GM21515 (cell line): Measurements from ENCODE around the gene WDR89.
"Not testable (repeated sequence)": the region's sequence is repeated elsewhere in the genome, so short reads cannot be mapped to it uniquely, and the experiment has no call there.

Experiments used
- ATAC-seq: cut with Tn5 transposase; IDR thresholded peaks from one replicate; pipeline ENCODE4 v1.9.1; 2021; ENCODE audit not compliant: unreplicated experiment

Gene WDR89, protein sequence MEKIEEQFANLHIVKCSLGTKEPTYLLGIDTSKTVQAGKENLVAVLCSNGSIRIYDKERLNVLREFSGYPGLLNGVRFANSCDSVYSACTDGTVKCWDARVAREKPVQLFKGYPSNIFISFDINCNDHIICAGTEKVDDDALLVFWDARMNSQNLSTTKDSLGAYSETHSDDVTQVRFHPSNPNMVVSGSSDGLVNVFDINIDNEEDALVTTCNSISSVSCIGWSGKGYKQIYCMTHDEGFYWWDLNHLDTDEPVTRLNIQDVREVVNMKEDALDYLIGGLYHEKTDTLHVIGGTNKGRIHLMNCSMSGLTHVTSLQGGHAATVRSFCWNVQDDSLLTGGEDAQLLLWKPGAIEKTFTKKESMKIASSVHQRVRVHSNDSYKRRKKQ

DNA sequence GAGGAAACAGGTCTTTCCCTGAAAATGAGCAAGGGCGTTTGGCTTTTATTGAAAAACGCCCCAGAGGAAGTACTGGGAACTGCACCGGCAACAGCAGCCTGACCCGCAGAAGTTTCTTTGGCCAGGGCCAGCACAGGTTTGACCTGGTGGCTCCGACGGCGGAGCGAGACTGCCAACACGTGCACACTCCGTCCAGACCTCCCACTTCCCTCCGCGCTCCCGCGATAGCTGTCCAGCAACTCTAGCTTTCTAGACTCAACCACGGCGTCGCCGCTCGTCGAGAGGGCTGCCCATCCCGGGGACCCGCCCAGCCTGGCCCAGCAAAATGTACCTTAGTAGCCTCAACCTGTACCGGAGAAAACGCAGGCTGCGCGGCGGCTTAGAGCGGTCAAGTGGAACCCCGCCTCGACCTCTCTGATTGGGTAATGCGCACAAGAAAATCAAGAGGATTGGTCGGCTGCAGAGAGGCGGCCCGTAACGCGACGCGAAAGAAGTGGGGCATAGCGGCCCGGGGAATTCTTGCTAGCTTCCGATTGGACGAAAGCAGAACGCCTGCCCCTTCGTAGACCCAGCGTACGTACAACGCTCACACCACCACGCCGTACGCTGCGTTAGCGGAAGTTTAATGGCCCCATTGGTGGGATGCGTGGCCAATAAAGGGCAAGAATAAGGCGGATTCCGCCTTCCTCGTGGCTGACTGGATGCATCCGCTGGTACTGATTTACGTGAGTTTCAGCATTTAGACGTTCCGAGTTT lies at the start of gene WDR89:
Gene WDR89, minus strand, starts transcription at position 399 of the 756 bp plus-strand sequence. CDS start 41,929 bp downstream, outside the sequence.
- ATAC-seq, result peak; percentile 92

DNA sequence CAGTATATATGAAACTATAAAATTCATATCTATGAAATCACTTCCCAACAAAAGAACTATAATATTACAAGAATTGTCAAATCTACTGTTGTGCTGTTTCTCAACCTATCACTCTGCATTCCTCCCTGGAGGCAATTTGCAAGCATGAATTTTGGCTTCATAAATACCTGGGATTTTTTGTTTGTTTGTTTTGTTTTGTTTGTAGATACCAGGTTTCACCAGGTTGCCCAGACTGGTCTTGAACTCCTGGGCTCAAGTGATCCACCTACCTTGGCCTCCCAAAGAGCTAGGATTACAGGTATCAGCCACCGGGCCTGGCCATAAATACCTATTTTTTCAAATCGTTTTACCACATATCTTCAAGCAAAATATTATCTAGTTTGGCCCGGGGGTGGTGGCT lies 47.5 kb upstream of the WDR89 start:
- ATAC-seq, result no peak

DNA sequence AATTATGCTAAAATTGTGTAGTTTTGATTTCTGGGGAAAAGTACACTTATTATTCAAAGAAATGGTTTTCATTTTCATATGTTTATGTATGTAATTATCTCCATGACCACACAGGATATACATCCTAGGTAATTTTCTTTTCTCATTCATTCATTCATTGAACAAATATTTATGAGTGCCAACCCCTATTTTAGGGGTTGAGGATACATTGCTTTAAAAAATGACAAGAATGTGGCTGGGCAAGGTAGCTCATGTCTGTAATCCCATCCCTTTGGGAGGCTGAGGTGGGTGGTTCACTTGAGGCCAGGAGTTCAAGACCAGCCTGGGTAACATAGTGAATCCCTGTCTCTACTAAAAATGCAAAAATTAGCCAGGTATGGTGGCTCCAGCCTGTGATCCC lies 45.3 kb upstream of the WDR89 start:
- ATAC-seq, result no peak

DNA sequence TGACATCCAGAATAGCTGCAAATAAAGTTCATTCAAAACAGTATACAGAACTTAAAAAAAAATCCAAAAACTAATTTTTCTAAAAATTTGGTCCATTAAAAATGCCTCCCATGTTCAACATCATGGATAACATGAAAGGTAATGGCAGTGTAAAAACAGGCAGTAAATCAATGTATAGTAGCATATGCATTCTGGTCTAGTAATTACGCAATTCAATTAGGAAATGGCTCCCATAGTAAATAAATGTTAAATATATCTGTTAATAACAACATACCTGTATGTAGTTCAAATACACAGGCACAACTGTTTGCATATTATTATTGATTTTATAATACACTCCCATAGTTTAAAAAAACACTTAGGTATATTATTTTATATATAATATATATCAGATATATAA lies 43.7 kb upstream of the WDR89 start:
- no peak for ATAC-seq

DNA sequence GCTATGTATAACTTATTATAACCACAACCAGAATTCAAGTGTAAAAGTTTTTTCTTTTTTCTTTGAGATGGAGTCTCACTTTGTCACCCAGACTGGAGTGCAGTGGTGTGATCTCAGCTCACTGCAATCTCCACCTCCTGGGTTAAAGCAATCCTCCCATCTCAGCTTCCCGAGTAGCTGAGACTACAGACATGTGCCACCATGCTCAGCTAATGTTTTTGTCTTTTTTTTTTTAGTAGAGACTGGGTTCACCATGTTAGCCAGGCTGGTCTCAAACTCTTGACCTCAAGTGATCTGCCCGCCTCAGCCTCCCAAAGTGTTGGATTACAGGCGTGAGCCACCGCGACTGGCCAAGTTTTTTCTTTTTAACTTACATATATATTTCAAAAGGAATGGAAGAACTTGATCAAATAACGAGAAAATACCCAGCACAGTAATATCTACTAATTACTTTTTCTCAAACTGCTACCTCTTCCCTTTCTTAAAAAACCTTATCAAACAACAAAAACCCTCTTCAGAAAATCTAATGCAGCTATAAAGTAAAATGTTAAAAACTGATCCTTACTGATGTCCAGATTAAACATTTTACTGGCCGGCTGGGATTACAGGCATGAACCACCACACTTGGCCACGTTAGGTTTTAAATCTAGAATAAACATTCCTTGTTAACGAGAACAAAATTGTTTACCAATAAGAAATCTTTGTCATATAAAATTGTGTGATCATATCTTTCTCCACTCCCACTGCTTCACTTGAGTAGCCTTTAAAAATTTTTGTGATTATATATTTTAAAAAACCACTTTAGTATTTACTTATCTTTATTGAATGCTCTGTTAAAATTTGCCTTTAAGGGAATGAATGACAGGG lies 41.3 kb upstream of the WDR89 start:
- ATAC-seq, result no peak

GRCh38 chr14:63678536-63678935 lies 36.9 kb upstream of the WDR89 start:
- ATAC-seq, result no peak

GRCh38 chr14:63677891-63678379 lies 36.3 kb upstream of the WDR89 start:
- no peak for ATAC-seq

DNA sequence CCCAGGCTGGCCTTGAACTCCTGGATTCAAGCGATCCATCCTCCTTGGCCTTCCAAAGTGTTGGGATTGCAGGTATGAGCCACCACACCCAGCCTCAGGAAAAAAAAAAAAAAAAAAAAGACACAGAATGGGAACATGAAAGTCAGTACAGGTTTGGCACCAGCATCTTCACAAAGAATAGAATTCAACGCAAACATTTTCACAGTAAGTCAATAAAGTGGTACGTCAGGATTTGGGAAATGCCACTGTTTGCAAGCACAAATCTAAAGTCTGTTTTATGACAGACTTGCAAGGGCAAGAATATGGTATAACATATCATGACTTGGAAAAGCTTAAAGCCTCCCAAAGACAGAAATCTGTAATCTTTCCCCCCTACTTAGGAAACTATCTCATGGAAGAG lies 34.9 kb upstream of the WDR89 start:
- no peak for ATAC-seq

DNA sequence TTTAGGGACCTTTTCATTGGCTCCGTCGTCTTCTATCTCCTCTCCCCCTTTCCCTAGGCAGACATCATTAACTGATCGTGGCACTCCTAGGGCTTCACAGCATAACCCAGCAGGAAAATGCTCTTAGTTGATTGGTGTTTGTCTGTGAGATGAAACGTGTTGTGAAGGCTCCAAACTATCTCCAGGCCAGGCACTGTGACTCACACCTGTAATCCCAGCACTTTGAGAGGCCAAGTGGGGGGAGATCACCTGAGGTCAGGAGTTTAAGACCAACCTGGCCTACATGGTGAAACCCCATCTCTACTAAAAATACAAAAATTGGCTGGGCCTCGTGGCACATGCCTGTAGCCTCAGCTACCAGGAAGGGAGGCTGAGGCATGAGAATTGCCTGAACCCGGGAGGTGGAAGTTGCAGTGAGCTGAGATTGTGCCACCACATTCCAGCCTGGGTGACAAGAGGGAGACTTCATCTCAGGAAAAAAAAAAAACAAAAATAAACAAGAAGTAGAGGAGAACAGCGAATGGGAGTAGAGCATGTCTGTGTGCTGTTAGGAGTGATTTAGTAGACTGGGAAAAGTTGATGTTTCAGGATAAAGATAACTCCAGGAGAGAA lies 32.3 kb upstream of the WDR89 start:
- ATAC-seq, result no peak

GRCh38 chr14:63673255-63673654 lies 31.6 kb upstream of the WDR89 start:
- no peak for ATAC-seq

DNA sequence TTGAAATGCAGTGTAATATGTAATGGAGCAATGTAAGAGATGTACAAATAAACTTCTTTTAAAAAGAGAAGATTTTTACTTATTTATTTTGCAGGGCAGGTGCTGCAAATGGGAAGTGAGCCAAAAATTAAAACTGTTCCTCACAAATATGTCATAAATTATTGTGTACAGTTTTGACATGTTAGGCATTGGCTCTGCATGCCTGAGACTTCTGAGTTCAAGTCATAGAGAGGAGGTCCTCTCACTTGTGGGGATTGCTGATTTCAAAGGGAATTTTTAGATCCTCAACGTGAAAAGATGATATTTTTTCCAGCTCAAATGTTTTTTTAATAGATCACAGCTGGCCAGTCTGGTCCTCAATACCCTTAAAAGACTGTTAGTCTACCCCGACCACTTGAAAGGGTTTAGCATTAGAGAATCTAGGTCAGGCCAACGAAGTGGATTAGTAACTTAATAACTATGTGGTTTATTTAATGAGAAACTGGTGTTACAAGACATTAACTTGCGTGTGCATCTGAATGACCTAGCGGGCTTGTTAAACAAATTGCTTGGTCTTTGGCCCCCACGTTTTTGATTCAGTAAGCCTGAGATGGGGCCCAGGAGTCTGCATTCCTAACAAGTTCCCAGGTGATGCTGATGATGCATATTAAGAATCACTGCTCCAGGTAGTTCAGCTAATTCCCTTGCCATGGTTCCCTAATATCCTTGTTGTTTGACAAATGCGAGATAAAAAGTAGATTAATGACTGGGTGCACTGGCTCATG lies 30.9 kb upstream of the WDR89 start:
- ATAC-seq, result no peak

DNA sequence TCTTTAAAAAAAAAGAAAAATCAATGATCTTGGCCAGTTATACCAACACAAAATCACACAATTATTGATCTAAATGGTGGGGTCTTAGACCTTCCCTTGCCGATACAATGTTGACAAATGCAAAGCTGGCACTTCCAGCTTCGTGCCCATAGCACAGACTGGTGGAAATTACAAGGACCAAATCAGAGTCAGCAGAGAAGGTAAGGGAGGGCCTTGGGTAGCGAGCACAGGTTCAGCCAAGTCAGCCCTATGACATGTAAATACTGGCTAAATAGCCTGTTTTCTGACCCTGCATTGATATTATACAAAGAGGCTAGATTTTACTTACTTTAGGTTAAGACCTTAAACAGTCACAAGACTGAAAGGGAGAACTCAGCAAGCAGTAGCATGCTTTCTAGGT lies 30.3 kb upstream of the WDR89 start:
- no peak for ATAC-seq

DNA sequence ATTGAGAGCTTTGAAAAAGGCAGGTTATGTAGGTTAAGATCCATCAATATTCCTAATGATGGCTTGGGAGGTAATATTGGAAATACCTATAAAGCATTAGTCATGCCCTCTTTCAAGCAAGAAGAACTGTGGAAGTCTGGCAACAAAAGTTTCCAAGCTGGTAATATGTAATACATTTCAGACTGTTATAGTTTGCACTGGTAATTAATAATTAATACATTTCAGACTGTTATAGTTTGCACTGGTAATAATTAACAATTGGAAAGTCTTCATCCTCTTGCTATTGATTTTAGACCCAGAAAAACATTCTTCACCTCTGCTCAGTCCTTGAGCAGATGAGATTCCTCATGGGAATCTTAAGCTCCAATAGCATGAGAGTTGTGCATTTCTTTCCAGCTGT lies 29.0 kb upstream of the WDR89 start:
- no peak for ATAC-seq

DNA sequence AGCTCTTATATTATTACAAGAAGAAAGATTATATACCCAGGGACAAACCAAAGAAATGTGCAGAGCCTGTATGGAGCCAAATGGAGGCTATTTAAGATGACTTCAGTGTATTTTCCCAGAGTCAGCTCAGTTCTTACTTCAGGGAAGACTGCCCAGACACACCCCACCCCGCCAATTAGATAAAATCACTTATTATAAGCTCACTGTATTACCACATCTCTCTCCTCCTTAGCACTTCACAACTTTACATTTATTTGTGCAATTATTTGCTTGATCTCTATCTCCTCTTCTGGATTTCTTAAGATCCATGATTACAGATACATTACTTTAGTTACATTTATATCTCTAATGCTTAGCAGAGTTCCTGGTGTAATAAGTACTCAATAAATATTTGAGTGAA lies 24.7 kb upstream of the WDR89 start:
- no peak for ATAC-seq

- ATAC-seq, result no peak
Observed at GRCh38 chr14:63663428-63664341, 22.0 kb upstream of the WDR89 start.

DNA sequence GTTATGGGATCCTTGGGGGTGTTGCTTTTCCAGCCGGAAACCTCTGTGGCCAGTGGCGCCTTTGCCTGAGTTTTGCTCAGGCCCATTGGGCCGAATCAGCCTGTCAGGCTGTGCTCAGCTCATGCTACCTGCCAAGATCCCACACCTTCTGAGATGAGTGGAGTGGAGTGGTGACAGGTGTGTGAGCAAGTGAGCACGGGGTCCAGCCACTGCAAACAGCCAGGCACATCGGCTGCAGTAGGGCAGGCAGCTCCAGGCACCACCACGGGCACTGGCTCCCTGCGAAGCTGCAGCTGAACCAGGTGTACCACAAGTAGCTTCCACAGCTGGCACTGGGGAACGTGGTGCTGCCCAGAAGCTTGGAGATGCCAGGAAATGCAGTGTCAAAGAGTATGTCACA lies 21.1 kb upstream of the WDR89 start:
- ATAC-seq, result no peak

DNA sequence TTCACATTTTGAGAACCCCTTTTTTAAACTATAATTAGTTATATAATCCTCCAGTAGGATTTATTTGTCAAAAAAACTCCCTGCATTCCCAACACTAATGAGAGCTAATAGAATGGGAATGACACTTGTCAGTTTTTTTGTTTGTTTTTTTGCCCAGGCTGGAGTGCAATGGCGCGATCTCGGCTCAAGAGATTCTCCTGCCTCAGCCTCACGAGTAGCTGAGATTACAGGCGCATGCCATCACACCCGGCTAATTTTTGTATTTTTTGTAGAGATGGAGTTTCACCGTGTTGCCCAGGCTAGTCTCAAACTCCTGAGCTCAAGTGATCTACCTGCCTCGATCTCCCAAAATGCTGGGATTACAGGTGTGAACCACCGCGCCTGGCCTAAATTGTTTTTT lies 20.2 kb upstream of the WDR89 start:
- ATAC-seq, result not testable (repeated sequence)

GRCh38 chr14:63659726-63660125 lies 18.1 kb upstream of the WDR89 start:
- ATAC-seq, result no peak

- ATAC-seq, result no peak
Observed at GRCh38 chr14:63656194-63656593, 14.5 kb upstream of the WDR89 start.
